ENCODE data around the gene NAV2.
A peak's percentile ranks its signal among the peaks of the same experiment; 100 is the strongest.
"Not testable (repeated sequence)": the region's sequence is repeated elsewhere in the genome, so short reads cannot be mapped to it uniquely, and the experiment has no call there.

Gene NAV2

DNA sequence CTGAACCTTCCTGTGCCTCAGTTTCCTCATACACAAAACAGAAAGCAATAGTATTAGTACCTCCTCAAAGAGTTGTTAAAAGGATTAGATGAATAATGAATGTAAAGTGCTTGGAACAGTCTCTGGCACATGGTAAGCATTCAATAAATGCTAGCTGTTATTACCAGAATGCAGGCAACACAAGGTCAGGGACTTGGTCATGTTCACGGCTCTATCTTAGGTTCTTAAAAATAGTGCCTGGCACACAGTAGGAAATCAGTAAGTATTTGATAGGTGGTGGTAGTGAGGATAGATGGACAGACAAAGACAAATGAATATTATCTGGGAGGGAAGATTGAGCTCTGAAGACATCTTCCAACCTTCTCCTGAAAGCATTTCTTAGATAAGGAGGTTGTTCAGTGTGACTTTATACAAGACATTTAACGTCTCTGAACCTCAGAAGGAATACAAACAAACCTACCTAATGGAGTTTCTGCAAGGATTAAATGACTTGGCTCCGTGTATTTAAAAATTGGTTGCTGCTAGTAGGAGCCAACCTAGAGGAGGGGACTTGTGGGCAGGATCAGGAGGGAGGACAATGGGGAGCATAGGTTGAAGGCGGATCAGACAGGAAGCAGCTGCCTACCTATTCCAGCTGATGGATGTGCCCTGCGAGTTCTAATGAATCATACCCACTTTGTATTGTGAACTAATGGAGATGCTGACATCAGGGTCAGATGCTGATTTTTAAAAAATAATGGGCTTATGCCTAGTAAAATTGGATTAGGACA is 353.6 kb downstream of the NAV2 start:
- peak; percentile 25 to 69 for DNase-seq

DNA sequence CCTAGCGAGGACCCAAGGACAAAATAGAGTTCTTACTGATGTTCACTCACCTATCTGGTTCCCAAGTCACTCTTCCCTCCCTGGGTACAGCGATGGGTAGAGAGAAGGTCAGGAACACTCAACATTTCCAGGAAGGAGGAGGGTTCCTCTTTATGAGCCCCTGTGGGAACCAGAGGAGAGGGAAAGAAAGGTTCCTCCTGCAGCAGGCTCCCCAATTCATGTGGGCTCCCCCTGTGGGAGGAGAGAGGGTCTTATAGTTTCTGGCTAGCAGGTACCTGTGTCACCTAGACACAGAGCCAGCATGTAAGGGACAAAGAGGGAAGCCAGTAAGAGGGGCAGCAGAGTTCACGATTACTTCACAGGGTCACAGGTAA is 354.1 kb downstream of the NAV2 start:
- peak in 1 of 2 experiments; percentile 45 for DNase-seq

DNA sequence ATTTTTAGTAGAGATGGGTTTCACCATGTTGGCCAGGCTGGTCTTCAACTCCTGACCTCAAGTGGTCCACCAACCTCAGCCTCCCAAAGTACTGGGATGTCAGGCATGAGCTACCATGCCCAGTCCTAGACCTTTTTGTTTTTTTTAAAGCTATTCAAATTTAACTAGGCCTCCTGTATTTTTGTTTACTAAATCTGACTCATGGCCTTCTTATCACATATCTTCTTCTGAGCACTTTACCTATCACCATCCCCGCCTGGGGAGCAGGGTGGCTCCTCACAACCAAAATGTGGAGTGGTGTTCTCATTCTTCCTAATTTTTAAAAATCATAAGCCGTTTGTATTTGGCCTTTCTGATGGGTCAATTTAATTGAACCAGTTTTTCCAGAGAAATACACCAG is 355.0 kb downstream of the NAV2 start:
- no peak for DNase-seq

DNA sequence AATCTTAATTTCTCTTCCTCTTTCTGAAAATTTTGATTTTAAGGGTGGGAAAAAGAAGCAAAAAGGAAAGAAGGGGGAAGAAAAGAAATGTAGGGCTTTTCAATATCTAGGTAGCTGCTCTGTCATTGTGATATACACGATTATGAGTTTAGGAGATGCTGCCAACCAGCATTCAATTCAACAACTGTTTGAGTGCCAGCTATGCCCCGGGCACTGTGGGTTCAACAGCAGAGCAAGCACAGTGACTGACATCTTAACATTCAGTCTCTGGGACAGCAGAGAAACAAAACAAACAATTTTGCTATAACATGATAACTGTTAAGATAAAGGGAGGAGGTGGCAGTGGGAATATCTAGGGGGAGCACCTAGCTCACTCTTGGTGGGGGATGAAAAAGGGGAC is 356.1 kb downstream of the NAV2 start:
- DNase-seq = peak in 1 of 2 experiments; percentile 41

DNA sequence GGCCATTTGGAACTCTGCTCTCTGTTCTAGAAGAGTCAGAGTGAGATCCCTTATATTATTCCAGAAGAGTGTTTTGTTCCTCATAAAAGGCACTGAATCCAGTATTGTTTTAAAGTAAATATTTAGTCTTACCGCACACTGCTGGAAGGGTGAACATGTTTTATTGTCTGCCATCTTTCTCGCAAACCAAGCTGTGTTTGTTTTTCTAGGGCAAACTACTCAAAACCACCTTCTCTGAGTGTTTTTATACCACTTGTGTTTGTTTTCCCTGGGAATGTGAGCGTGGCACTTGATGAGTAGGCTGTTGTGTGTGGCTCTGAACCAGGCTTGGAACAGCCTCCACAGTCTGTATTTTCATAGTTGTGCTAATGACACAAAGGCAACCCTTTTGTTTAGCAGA is 357.8 kb downstream of the NAV2 start:
- peak; percentile 28 to 85 for DNase-seq

DNA sequence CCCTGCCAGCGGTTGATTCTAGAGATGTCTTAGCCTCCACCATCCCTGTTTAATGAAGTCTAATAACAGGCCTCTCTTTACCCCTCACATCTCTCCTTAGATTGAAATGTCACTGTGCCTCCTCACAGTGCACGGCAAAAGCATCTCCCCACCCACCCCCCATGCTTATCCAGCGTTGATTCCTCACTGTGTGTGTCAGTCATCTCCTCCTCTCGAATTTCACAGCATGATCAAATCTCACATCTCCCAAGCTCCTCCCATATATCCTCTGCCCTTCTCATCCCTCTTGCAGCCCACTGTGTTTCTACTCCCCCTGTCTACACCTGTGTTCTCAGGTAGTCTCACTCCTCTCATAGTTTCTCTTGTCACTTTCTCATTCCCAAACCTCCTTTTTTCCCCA is 363.0 kb downstream of the NAV2 start:
- no peak for DNase-seq

DNA sequence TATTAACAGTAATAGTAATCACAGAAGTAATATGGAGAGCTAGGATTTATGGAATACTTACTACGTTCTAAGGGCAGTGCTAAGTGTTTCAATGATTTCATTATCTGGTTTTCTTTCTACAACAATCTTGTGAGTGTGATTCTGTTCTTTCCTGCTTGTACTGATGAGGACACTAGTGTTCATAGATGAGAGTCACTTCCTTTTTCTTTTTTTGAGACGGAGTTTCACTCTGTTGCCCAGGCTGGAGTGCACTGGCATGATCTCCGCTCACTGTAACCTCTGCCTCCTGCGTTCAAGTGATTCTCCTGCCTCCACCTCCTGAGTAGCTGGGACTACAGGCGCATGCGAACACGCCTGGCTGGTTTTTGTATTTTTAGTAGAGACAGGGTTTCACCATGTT is 366.2 kb downstream of the NAV2 start:
- DNase-seq = no peak

DNA sequence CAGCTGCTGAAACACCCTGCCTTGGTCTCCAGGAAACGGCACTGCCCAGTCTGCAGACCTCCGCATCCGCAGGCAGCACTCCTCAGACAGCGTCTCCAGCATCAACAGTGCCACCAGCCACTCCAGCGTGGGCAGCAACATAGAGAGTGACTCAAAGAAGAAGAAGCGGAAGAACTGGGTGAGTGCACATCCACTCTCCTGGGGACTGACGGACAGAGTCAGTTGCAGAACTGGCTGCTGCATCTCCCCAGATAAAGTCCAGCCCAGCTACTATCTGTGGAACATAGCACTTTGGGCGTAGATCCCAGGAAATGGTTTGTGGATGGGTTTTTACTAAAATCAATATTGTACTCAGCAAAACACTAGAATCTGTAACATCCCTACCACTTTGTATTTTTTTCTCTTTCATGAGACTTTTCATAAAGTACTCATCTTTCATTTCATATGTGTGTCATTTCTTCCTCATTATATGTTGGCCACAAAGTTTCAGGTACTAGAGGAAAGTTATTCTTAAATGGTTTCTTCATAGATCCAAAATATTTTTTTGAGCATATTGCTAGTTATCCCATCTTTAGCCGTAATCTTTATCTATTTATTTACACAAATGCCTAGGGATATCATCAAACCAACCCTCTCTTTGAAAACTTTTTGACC is 367.5 kb downstream of the NAV2 start:
- no peak for DNase-seq

DNA sequence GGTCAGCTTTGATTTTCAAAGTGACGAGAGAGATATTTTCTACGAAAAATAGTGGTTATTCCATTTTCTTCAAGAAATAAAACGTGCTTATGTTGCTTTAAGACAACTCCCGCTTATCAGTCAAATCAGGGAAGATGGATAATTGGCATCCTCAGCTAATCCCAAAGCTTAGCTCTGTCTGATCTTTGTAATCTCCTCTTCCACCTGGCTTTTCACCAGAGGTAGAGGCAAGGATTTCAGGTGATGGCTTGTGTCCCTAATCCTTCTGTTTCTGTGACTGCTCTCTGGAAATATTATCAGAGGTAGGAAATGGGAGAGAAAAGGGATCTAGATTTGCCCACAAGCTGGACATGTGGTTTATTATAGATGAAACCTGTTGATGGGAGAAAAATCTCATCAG is 368.7 kb downstream of the NAV2 start:
- no peak for DNase-seq

DNA sequence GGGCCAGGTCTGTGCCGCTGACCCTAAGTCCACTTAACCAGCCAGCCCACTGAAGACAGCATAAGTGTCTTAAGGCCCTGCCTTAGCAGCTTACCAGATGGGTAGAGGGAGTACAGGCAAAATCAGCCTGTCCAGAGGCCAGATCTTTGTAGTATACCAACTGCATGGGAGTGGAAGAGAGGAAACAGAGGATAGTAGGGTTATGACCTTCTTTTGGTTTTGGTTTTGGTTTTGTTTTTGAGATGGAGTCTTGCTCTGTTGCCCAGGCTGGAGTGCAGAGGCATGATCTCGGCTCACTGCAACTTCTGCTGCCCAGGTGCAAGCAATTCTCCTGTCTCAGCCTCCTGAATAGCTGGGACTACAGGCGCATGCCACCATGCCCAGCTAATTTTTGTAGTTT is 371.2 kb downstream of the NAV2 start:
- DNase-seq = not testable (repeated sequence)

DNA sequence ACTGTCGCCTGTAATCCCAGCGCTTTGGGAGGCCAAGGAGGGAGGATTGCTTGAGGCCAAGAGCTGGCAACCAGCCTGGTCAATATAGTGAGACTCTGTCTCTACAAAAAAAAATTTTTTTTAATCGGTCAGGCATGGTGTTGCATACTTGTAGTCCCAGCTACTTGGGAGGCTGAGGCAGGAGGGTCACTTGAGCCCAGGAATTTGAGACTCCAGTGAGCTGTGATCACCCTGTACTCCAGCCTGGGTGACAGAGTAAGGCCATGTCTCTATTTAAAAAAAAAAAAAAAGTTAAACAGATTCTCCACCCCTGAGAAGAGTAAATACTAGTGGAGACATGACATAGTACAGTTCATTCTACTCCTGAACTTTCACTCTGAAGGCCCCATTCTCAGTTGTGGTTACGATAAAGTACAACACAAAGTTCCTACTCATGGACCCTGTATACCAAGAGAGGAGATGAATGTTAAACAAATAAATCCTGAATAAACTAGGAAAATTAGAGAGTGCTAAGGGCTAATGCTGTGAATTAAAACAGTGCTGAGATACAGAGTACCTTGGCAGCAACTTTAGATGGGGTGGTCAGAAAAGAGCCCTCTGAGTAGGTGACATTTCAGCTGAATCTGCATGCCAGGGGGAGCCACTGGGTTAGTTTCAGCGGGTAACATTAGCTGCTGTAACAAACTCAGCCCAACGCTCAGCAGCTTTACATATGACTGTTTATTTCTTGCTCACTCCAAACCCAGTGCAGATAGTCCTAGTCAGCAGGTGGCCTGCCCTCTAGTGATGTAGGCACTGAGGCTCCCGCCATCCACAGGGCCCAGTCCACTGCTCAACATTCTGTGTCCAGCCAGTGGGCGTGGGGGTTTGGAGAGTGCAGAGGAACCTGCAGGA is 372.5 kb downstream of the NAV2 start:
- no peak for DNase-seq

DNA sequence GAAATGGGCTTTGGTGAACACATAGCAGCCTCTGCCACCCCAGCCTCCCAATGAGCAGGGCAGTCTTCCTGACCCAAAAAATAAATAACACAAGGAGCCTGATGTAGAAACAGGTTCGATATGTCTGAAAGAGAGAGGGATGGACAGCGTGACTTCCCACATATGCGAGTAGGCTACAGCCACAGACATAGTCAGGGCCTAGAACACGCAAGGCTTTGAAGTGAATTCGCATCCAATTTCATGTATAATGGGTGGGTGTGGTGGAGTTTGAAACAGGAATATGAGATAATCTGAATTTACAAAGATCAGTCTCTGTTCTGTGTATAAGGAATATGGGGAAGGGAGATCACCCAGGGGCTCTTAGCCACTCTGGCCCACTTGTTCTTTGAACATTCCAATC is 373.3 kb downstream of the NAV2 start:
- no peak for DNase-seq

DNA sequence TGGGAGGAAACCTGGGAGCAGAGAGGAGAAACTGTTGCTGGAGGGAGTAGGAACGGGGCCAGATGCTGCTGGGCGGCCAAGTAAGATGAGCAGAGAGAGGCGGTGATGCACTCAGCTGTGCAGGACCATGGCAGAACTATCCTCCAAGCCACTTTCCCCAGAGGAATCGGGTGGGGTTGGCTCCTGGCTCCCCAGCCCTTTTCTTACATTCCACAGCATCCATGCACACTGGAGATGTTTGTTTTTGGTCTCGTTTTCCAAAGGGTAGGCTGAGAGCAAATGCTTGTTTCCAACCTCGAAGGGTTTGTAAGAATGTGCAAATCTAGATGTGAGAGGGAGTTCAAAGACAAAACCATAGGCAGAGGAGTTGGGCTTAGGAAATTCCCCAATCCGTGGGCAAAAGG is 374.5 kb downstream of the NAV2 start:
- DNase-seq = no peak

DNA sequence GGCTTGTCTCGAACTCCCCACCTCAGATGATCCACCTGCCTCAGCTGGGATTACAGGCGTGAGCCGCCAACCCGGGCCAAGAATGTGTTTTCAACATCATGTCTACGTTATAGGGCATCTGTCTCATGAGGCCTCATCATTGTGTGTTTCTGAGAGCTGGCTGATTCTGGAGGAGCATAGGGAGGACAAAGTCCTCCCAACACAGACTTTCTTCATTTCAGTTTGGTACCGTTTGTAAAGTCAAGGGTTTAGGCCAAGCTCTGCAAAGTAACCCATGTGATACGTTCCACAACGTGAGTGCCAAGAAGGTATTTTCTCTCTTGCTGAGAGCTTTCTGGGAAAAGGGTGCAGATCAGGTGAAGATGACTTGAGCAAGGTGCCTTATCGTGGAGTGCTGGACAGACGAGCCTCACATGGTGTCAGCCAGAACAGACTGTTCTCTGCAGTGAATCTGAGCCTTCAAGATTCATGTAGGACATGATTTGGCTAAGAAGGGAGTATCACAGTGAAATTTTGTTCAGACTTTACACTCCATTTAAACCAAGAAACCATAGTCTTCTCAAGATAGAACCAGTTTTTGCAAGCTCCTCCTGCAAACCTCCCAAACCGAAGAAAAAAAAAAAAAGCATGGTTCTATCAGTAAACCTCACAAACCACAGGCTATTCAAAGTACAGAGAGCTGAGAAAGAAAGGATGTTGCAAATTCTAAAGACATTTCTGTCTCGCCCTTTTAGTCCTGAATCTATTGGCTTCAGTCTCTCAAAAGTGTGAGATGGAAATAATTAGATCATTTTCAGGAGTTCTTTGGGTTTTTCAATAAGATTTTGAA is 376.0 kb downstream of the NAV2 start:
- no peak for DNase-seq

DNA sequence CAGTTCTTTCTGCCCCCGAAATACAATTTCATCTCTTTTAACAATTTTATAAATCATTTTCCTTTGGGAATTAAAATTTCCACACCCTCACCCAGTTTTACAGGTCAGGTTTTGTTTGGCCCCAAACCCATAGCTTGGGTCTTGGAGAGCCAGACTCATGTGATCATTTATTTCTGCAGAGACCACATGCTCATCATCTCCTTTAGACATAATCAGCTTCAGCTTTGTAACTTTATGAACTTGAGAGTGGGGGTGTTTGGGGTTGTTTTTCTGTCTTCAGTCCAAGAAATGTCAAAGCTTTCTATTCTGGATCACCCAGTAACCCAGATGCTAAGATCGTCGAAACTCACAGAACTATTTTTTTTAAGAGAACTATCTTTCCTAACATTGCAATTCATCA is 376.7 kb downstream of the NAV2 start:
- DNase-seq = no peak

DNA sequence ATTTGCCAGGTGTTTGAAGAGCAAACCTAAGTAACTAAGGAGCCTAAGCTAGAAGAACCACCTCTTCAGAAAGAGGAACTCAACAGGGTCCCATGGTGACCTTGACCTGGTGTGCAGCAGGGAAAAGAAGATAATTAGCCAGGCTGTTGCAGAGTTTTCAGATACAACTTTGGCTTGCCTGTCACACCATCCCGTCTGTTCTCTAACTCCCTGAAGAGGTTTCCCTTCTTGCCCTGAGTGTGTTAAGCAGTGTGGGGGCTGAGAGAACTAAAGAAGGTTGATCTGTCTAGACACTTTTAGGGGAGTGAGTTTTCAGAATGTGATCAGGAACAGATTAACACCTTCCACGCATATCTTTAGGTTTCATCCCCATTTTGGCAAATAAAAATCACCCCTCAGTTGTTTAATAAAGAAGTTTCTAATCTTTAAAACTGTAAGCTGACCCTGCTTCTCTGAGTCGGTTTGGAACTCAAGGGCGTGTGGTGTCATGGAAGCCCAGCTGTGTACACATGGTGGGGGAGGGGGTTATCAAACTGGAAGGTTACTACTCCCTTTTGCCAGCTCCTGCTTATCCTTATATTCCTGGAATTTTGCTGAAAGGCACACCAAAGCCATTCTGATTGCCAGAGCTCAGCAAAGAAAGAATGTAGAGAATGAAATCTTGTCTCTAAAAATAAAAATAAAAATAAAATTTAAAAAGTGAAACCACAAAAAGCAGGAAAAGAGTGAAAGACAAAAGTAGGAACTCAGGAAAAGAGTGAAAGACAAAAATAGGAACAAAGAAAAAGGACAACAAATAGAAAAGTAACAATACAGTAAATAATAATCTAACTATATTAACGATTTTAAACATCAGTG is 377.4 kb downstream of the NAV2 start:
- peak; percentile 66 to 77 for DNase-seq

DNA sequence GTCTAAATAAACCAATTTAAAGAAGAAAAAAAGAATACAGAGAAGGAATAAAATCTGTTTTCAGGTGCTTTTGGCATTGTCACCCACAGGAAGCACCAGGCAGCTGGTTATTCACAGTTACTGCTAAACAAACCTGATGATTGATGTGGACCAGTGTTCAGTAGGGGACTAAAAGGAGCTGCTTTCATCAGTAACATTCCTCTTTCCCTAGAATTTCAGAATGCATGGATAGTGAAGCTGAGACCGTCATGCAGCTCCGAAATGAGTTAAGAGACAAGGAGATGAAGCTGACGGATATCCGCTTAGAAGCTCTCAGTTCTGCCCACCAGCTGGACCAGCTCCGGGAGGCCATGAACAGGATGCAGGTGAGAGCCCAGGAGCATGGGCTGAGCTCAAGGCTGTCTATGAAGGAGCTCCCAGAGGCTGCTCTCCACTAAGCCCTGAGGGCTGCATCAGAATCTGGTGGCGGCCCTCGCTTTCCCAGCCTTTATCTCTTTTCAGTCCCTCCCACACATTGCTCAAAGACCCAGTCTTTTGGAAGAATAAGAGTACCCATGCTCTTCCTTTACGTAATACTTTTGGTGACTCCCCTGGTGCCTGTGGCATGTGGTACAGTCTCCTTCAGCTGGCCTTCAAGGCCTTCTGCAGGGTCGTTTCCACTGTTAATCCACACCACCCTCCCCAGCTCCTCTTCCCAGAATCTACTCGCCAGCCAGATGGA is 378.2 kb downstream of the NAV2 start:
- DNase-seq = peak; percentile 61 to 88

DNA sequence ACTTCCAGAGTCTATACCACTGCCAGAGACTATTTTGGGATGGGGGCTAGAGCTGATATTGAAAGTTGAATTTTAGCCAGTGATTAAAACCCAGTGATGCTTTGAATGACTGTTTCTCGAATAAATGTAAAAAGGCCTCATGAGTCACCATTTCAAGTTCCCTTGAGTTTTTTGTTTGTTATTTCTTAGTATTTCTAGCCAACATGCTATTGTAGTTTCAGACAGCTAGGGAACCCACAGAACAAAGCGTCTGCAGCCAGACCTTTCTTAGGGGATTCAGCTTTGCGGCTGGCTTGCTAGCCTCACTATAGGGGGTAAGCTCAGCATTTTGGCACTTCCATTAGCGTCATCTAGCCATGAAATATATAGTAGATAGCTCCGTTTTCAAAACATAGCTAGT is 381.1 kb downstream of the NAV2 start:
- no peak for DNase-seq

DNA sequence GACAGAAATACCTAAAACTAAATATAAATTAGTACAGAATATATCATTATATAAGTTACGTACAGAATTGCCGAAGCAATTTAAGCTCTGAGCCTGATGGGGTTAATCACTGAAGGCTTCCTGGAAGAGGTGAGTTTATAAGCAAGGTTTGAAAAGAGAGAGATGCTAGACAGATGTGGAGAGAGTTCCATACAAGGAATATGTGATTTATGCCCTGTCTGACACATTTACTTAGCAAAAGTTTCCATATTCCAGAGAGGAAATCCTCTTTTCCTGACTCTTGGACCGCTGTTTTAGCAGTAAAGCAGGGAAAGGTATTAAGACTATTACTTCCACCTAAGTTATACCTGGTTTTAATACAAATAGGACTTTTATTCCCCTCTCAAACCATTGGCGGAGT is 382.6 kb downstream of the NAV2 start:
- DNase-seq = no peak

DNA sequence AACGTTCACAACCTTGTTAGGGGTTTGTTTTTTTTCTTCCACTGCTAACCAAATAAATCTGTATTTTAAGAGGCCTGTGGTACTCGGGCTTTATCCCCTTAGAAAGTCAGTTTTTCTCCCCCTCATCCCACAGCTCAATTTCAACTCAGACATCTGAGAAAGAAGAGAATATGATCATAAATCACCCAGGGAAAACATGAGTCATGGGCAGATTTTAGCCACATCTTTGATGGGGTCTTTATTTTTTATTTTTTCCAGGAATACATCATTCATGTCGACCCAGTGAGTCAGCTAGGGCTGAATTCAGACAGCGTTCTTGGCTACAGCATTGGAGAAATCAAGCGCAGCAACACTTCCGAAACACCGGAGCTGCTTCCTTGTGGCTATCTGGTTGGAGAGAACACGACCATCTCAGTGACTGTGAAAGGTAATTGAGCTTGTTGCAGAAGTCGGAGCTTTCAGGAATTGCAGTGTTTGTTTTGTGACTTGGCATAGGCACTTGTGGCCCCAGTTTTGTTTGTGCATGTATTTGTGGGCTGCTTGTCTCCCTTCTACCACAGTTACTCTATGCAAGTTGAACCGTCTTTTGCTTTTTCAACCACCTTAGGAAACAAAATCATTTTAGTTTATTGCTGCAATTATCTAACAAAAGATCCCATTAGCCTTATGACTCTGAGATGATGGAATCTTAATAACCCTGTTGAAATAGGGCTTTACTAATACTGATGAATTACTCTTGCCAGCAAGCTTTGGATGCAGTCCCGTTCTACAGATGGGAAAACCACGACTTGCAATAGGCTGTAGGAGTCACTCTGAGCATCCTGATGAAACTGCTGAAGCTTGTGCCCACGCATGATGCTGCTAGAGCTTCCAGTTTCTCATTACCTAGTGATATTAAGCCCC is 384.9 kb downstream of the NAV2 start:
- DNase-seq = peak; percentile 7 to 79

Data from NCI-H2081 (cell line).